Omental fat pad (tissue), 4 donors: Measurements from ENCODE around the gene CEP63. TPM values are rescaled to one million over a fixed set of nuclear protein-coding genes. Genes with fewer than 3 reads are reported as not detected.

Experiments
- ATAC-seq: fragments of 150-250 bp; one replicate; pipeline ENCODE4 v1.9.1; 2016; ENCODE audit warnings: mild to moderate bottlenecking, moderate library complexity; ENCODE audit not compliant: low FRiP score
- DNase-seq: peaks from one replicate; pipeline ENCODE4 v3.0.0-alpha.2; 2019; ENCODE audit warnings: low spot score
- CTCF ChIP-seq, 3 donors: fragments of 450-650 bp; IDR thresholded peaks; one replicate each; pipeline ENCODE4 v1.5.1; 2016 to 2017; ENCODE audit warnings: antibody characterized with exemption in 3 of 3, mild to moderate bottlenecking in 3 of 3, moderate library complexity in 2 of 3
- total RNA-seq, 4 donors: library from RNA; depleted of rRNA; stranded (reverse); fragments of >200 nt; gene quantifications; one replicate each; pipeline ENCODE4 v1.1.0, GENCODE V29; 2016

The CEP63 gene
- total RNA-seq, 4 donors from 2014 or later = 15.3 to 30.9 (median 21.1) TPM

DNA sequence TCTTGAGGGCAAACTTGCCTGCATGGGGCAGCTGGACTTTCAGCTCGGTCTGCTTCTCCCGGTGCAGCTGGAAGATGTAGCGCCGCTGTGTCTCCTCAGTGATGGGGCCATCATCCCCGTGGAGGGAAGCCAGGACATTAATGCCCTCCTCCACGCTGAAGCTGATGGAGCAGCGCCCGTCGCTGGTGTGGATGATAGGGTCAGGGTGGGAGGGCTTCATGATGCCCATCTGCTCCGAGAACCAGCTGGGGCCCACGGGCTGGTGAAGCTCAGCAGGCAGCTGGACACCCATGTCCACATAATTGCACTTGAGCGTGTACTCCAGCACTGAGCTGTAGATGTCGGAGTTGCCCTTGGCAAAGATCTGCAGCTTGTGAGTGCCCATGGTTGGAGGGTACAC is 118.1 kb downstream of the CEP63 start:
- TF ChIP-seq CTCF (IDR thresholded peaks at IDR 0.05) = no peak
- ATAC-seq = no peak

GRCh38 chr3:134605556-134605955 is 119.7 kb downstream of the CEP63 start:
- no peak for DNase-seq
- TF ChIP-seq CTCF (IDR thresholded peaks at IDR 0.05) = no peak
- ATAC-seq = no peak

More for the DNA sequence above, 118.1 kb downstream of the CEP63 start:
- no peak for DNase-seq

DNA sequence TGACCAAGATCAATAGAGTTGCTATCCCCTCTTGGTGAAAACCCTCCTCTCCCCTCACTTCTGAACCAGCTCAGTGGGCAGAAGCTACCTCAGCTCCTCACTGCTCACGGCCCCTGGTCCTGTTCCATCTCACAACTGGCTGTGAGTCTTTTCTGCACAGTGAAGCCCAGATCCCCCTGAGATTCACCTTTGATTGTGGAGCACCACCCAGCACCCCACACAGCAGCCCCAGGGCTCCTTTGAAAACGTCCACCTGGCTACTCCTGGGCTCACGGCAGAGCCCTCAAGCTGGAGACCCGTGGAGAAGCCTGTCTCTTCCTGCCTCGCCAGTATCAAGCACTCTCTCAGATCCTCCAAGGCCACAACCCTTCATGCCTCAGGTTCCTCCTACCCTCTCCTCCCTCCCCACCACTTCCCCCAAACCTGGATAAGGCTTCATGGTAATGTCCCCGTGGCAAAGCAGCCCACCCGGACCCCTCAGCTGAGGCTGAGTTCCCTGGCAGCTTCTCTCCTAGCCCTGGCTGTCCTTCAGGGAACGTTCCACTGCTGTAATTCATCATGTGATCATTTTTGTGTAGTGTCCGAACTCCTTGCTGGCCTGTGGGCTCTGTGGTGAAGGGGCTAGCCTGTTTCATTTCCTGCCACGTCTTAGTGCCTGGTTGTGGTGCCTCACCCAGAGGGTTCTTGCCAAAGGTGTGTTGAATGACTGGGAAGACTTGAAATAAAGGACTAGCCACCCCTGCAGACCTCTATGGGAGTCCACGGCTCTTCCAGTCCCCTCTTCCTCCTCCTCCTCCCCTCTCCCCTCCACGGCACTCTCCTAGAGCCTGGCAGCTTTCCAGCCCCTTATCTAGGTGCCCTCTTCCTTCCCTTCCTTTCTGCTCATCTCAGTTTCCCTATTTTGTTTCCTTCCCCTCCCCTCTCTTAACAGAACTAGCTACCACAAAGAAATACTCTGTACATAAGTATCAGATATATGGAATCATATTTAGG is 120.5 kb downstream of the CEP63 start:
- DNase-seq = no peak
- ATAC-seq = no peak
- no peak for TF ChIP-seq CTCF (IDR thresholded peaks at IDR 0.05)

DNA sequence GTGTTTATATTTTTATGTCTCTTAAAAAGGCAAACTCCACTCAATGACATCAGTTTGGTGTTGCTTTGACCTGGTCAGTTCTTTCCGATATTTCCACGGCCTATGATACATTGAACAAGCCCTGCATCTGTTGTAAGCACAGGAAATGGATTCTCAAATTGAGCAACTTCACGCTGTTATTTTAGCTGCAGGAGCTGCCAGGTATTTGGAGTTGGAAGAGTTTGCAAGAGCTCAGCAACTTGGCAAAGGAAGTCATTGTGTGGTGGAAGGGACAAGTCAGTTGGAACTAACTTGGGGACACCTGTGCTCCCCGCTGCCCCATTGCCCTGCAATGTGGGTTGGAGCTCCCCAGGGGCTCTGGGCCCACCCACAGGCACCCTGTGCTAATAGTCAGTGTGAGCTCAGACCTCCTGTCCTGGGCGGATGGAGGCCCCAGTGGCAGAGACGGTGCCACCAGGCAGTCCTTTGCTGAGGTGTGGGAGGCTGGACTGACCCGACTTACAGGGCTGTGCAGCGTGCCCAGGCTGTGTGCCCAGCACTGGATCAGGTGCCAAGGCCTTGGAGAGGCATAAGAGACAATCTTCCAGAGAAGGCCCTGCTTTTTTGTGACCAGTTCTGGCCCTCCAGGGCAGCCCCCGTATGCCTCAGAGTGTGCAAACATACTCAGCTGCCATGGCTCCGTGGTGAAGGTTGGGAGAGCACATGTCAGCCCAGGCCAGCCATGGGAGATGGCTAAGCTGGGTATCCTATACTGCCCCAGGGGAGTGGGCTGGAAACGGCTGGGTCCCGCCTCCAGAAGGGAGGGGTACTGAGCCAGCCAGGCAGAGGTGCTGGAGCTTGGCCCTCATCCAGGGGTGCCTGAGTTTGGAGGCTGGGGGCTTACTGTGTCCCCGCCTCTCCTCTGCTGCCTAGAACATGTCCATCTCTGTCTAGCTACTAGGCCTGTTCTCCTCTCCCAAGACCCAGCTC is 121.5 kb downstream of the CEP63 start:
- ATAC-seq (no peak), DNase-seq (no peak)
- no peak for TF ChIP-seq CTCF (IDR thresholded peaks at IDR 0.05)

GRCh38 chr3:134608023-134608770 is 122.3 kb downstream of the CEP63 start:
- no peak for TF ChIP-seq CTCF (IDR thresholded peaks at IDR 0.05)
- DNase-seq (no peak), ATAC-seq (no peak)

DNA sequence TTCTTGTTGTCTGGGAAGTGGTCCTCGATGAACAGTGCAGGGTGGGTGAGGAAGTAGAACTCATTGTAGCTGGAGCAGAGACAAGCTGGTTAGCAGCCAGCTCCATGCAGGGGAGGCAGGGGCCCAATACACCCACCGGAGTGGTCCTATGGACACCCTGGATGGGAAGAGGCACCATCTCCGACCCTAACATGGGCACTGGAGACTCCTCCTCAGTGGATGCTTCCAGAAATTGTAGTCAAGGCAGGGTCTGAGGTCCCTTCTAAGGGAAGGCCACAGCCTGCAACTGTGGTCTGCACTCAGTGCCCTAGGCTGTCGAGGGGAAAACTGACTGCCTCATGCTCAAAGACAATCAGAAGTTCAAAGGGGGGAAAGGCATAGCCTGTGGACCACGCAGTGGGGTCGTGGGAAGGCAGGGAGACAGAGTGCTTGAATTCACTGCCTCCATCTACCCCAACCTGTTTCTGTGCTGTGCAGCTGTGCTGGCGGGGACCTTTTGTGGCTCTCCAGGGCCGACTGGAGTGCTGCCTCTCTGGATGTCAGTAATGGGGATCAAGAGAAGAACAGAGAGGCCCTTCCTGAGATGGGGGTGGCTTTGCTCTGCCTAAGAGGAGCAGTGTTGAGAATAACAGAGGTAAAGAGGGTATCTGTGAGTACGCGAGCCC is 123.0 kb downstream of the CEP63 start:
- ATAC-seq (no peak), DNase-seq (no peak)
- no peak for TF ChIP-seq CTCF (IDR thresholded peaks at IDR 0.05)
